ENCODE results near the gene SUCNR1.
"Not testable (repeated sequence)": the region's sequence is repeated elsewhere in the genome, so short reads cannot be mapped to it uniquely, and the experiment has no call there.

The SUCNR1 gene

DNA sequence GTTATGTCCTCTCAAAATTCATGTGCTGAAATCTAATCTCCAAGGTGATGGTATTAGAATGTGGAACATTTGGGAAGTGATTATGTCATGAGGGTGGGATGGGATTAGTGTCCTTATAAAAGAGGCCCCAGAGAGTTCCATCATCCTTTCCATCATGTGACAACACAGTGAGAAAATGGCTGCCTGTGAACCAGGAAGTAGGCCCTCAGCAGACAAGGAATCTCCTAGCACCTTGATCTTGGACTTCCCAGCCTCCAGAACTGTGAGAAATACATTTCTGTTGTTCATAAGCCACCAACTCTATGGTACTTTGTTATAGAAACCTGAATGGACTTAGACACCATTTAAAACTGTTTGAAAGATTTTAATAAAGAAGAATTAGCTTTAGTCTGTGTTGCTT is 20.8 kb downstream of the SUCNR1 start:
- no peak for DNase-seq (ENCODE audit: low read depth)
- no peak overlapping the region for H3K9ac ChIP-seq (ENCODE audit: low read length)
- no peaks in the 10 kb centered on the region for H3K36me3 ChIP-seq (ENCODE audit: control insufficient read depth, insufficient read depth, low read length, severe bottlenecking)
- no peaks in the 10 kb centered on the region for H3K9me3 ChIP-seq (ENCODE audit: control insufficient read depth, low read length)
- no peaks in the 10 kb centered on the region for H3K4me1 ChIP-seq (ENCODE audit: control insufficient read depth, insufficient read depth, low read length)
- H3K4me3 ChIP-seq (ENCODE audit: low read length) = no peak overlapping the region
- no peaks in the 10 kb centered on the region for H3K27me3 ChIP-seq (replicated peaks; ENCODE audit: control insufficient read depth, insufficient read depth, low read length)

DNA sequence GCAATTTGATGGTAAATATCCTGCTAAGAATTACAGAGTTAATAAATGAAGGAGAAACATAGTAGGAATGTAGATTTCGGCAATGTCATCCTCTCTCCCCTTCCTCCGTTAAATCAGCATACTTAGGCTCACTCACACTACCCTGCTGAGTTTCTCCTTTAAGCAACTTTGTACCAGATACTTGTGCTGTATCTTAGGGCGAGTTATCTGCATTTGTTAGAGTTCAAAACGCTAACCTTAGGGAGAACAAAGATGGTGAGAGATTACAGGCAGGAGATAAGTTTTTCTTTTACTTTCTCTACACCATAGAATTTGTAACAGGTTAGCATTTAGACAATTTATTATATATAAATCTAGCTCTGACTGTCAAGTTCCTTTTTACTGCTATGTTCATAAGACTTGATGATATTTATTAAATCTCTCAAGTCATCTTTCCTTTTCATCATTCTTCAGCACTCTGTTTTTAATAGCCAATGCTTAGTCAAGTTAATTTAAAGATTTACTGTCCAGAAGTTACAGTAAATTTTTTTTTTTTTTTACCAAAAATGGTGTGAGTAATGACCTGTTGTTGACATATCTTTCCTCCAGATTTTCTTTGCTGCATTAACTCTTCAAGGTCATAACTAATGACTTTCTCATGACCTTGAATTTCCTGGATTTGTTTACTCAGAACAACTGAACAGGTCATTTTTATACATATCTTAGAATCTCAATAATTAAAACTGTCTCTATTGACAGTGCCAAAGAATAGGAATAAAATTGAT is 22.2 kb downstream of the SUCNR1 start:
- no peaks in the 10 kb centered on the region for H3K27me3 ChIP-seq (replicated peaks; ENCODE audit: control insufficient read depth, insufficient read depth, low read length)
- peaks cover 2% of the 10 kb centered on the region for H3K4me1 ChIP-seq (ENCODE audit: control insufficient read depth, insufficient read depth, low read length)
- H3K36me3 ChIP-seq (ENCODE audit: control insufficient read depth, insufficient read depth, low read length, severe bottlenecking) = no peaks in the 10 kb centered on the region
- H3K4me3 ChIP-seq (ENCODE audit: low read length) = no peak overlapping the region
- DNase-seq (ENCODE audit: low read depth) = no peak
- no peaks in the 10 kb centered on the region for H3K9me3 ChIP-seq (ENCODE audit: control insufficient read depth, low read length)
- no peak overlapping the region for H3K9ac ChIP-seq (ENCODE audit: low read length)

DNA sequence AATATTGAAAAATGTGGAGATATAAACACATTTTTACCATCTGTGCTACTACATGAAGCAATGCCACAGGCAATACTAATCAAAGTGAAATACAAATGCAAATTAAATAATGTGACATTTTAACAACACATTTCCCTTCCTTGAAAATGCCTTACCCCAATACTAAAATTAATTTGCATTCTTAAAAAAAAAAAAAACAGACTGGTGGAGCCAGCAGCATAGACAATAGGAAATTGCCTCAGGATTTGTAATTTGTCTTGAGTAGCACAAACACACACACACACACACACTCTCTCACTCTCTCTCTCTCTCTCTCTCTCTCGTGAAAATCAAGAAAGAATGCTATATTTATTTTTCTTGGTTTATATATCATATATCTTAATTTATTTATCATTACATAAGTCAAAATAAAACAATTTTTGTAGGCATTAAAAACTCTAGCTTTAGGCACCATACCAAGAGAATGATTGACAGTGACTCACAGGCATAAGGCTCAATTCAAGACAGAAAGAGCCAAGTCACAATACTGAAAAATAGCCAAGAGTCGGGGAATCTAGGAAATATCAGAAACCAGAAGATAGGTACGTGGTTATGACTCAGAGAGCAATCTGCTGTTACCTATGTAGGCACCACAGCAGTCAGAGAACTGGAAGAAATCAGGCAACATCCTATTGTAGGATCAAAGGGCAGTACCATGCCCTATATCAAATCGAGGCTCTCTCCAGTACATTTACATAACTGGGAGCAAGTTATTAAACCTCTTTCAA is 23.0 kb downstream of the SUCNR1 start:
- H3K4me1 ChIP-seq (ENCODE audit: control insufficient read depth, insufficient read depth, low read length) = peaks cover 8% of the 10 kb centered on the region
- H3K9ac ChIP-seq (ENCODE audit: low read length) = no peak overlapping the region
- no peak for DNase-seq (ENCODE audit: low read depth)
- no peak overlapping the region for H3K4me3 ChIP-seq (ENCODE audit: low read length)
- no peaks in the 10 kb centered on the region for H3K9me3 ChIP-seq (ENCODE audit: control insufficient read depth, low read length)
- no peaks in the 10 kb centered on the region for H3K27me3 ChIP-seq (replicated peaks; ENCODE audit: control insufficient read depth, insufficient read depth, low read length)
- no peaks in the 10 kb centered on the region for H3K36me3 ChIP-seq (ENCODE audit: control insufficient read depth, insufficient read depth, low read length, severe bottlenecking)

DNA sequence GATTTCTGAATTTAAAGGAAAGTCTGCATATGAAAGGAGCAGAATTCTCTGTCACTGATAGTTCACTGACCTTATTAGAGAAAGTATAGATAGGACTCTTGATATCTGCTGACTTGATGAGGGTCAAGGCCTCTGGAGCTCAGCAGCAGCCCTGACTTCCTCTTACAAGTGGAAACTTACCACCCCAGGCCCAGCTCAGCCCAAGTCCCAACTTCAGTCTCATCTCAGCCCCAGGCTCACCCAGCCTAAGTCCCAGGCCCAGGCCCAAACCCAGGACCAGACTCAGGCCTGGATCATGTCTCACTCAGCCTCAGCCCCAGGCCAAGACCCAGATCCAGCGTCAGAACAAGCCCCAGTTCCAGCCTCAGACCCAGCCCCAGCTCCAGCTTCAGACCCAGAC is 24.7 kb downstream of the SUCNR1 start:
- H3K9me3 ChIP-seq (ENCODE audit: control insufficient read depth, low read length); H3K4me3 ChIP-seq (ENCODE audit: low read length); H3K36me3 ChIP-seq (ENCODE audit: control insufficient read depth, insufficient read depth, low read length, severe bottlenecking); DNase-seq (ENCODE audit: low read depth); H3K9ac ChIP-seq (ENCODE audit: low read length); H3K27me3 ChIP-seq (replicated peaks; ENCODE audit: control insufficient read depth, insufficient read depth, low read length): not testable (repeated sequence)
- H3K4me1 ChIP-seq (ENCODE audit: control insufficient read depth, insufficient read depth, low read length) = peaks cover 19% of the 10 kb centered on the region

DNA sequence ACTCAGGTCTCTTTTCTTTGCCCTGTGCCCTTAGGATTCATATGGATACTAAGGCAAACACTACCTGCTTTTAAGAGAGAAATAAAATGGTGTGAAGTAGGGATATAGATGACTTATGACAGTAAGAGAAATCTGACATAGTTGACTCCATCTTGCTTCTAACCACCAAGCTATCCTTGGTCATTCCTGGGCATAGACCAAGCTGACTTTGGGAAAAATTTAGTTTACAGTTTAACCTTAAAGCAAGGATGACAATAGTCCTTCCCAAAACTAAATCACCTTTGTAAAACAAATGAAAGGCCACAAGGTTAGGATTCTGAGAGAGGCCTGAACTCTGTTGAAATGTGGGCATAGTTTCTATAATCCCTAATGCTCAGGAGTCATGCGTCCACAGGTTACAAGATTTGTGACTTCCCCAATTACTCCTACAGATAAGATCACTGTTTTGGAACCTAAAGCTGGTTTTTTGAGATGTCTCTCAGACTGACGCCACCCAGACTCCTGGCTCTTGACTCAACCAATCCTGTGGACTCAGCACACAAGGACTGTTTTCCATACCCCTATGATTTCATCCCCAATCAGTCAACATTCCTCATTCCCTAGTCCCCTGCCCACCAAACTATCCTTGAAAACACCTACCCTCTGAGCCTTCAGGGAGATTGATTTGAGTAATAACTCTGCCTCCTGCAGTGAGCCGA is 25.3 kb downstream of the SUCNR1 start:
- not testable (repeated sequence) for H3K36me3 ChIP-seq (ENCODE audit: control insufficient read depth, insufficient read depth, low read length, severe bottlenecking); H3K9ac ChIP-seq (ENCODE audit: low read length); H3K4me3 ChIP-seq (ENCODE audit: low read length); H3K9me3 ChIP-seq (ENCODE audit: control insufficient read depth, low read length); H3K27me3 ChIP-seq (replicated peaks; ENCODE audit: control insufficient read depth, insufficient read depth, low read length); DNase-seq (ENCODE audit: low read depth)
- H3K4me1 ChIP-seq (ENCODE audit: control insufficient read depth, insufficient read depth, low read length) = peaks cover 25% of the 10 kb centered on the region

DNA sequence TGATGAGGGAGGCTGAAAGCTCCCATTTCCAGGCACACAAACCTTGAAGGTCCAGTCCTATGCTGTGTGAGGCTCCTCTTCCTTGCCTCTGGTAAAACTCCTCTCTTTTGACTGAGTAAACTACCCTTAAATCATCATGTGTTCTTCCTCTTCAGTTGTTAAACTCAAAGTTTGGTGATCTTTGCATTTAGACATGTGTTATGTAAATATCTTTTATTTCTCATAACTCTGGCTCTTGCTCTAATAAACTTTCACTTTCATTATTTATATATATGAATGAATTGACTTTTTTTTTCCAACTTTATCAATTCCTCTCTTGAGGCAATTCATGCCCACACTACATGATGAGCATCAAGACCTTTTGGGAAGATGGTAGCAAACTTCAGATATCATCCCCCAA is 26.6 kb downstream of the SUCNR1 start:
- Histone ChIP-seq H3K27me3 (replicated peaks; ENCODE audit: control insufficient read depth, insufficient read depth, low read length) (no peaks in the 10 kb centered on the region), H3K9ac (ENCODE audit: low read length) (no peak overlapping the region), H3K4me1 (ENCODE audit: control insufficient read depth, insufficient read depth, low read length) (peaks cover 29% of the 10 kb centered on the region), H3K9me3 (ENCODE audit: control insufficient read depth, low read length) (no peaks in the 10 kb centered on the region), H3K4me3 (ENCODE audit: low read length) (no peak overlapping the region), H3K36me3 (ENCODE audit: control insufficient read depth, insufficient read depth, low read length, severe bottlenecking) (no peaks in the 10 kb centered on the region)
- DNase-seq (ENCODE audit: low read depth) = no peak

DNA sequence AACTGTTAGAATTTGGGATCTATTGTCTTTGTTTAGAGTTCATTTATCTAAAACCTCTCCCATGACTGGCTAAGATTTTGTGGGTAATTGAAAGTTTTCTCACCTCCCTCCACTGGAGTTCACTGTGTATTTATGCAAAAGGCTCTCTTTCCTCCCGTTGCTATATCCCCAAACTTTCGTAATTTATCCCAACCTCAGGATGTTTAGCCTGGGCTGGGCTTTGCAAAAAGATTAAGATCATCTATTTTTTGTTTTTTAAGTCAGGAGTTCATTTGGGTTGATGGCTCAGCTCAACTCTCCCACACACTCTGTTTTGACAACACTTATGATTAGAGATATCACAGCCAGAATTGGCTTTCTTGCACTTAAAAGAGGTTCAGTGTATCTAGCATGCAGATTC is 27.0 kb downstream of the SUCNR1 start:
- Histone ChIP-seq H3K27me3 (replicated peaks; ENCODE audit: control insufficient read depth, insufficient read depth, low read length) (no peaks in the 10 kb centered on the region), H3K9ac (ENCODE audit: low read length) (no peak overlapping the region), H3K4me3 (ENCODE audit: low read length) (no peak overlapping the region), H3K4me1 (ENCODE audit: control insufficient read depth, insufficient read depth, low read length) (peaks cover 29% of the 10 kb centered on the region), H3K9me3 (ENCODE audit: control insufficient read depth, low read length) (no peaks in the 10 kb centered on the region), H3K36me3 (ENCODE audit: control insufficient read depth, insufficient read depth, low read length, severe bottlenecking) (no peaks in the 10 kb centered on the region)
- DNase-seq (ENCODE audit: low read depth) = no peak

DNA sequence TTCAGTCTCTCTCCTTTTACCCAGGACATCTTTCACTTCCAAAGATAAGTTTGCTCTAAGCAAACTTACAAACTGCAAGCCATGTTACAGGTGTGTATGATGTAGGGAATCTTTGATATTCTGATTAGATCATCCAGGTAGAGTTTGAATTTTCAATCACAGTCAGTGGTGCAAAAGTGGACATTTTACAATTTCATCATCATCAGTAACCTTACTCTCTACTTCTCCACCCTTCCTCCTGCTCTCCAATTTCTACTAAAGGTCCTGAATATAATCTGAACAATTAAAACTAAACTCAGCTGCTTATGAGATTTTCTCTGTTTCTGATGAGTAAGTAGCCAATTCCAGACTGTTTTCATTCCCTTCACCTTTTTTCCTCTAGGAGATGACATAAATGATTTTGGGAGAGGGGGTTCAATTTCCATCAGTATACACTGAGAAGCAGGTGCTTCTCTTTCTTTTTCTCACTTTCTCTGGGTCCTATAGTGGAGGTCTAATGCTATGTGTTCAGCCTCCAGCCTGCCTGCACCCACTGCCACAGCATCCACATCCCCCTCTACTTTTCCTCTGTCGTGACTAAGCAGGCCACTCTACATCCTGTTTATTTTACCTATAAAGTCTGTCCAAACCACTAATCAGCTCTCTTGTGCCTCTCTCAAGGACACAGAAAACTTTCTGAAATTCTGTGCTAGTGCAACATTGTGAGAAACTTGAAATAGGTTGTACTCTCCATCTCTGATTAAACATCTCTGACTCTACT is 27.6 kb downstream of the SUCNR1 start:
- H3K4me3 ChIP-seq (ENCODE audit: low read length) = no peak overlapping the region
- no peaks in the 10 kb centered on the region for H3K9me3 ChIP-seq (ENCODE audit: control insufficient read depth, low read length)
- no peaks in the 10 kb centered on the region for H3K27me3 ChIP-seq (replicated peaks; ENCODE audit: control insufficient read depth, insufficient read depth, low read length)
- no peaks in the 10 kb centered on the region for H3K36me3 ChIP-seq (ENCODE audit: control insufficient read depth, insufficient read depth, low read length, severe bottlenecking)
- DNase-seq (ENCODE audit: low read depth) = no peak
- peaks cover 29% of the 10 kb centered on the region for H3K4me1 ChIP-seq (ENCODE audit: control insufficient read depth, insufficient read depth, low read length)
- H3K9ac ChIP-seq (ENCODE audit: low read length) = no peak overlapping the region

DNA sequence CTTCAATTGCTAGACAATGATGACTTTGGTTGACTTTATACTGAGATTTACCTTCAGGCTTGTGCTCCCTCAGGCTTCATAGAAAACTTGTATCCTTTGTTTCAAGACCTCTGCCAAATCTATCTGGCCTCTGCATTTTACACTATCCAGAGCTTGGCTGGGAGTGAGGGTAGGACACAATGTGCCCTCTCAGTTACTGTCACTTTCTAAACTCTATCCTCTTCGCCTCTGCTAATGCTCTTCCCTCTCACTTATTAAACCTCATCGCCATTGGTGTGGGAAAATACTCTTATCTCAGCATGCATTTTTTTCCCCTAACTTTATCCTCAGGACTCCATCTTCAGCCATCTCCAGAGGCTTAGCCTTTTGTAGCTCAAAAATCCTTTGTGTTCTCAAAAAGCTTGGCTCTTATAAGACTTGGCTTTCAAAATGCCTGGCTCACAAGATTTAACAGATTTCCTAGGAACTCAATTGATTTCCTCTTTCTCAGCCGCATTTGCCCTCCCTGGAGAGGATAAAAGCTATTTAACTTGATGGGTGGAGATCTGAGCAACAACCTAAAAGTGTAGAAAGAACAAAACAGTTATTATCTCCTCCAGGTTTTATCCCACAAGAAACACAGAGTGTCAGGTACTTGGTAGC is 28.3 kb downstream of the SUCNR1 start:
- Histone ChIP-seq H3K9me3 (ENCODE audit: control insufficient read depth, low read length) (no peaks in the 10 kb centered on the region), H3K9ac (ENCODE audit: low read length) (no peak overlapping the region), H3K4me1 (ENCODE audit: control insufficient read depth, insufficient read depth, low read length) (peaks cover 29% of the 10 kb centered on the region), H3K27me3 (replicated peaks; ENCODE audit: control insufficient read depth, insufficient read depth, low read length) (no peaks in the 10 kb centered on the region), H3K4me3 (ENCODE audit: low read length) (no peak overlapping the region), H3K36me3 (ENCODE audit: control insufficient read depth, insufficient read depth, low read length, severe bottlenecking) (no peaks in the 10 kb centered on the region)
- DNase-seq (ENCODE audit: low read depth) = no peak

DNA sequence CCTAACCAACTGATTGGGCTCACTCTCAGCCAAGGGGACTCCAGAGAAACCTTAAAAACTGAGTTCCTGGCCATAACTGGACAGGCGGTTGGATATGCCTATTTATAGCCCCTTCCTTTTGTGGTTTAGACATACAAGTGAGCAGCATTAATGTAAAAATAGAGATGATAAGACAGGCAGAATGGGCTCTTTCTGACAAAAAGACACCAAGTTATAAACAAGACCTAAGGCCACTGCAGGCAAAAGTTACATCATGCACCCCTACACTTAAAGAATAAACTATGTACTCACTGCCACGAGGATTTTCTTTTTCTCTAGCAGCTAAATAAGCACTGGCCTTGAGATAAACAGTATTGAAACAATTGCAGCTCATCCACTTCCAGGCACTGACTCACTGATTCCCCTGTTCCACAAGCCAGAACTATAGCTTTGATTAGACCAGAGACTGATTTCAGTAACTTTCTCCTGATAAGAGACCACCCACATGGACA is 30.1 kb downstream of the SUCNR1 start:
- H3K9ac ChIP-seq (ENCODE audit: low read length) = peak overlapping the region; percentile 29
- H3K9me3 ChIP-seq (ENCODE audit: control insufficient read depth, low read length) = no peaks in the 10 kb centered on the region
- H3K27me3 ChIP-seq (replicated peaks; ENCODE audit: control insufficient read depth, insufficient read depth, low read length) = no peaks in the 10 kb centered on the region
- H3K4me3 ChIP-seq (ENCODE audit: low read length) = no peak overlapping the region
- peak; percentile 57 for DNase-seq (ENCODE audit: low read depth)
- no peaks in the 10 kb centered on the region for H3K36me3 ChIP-seq (ENCODE audit: control insufficient read depth, insufficient read depth, low read length, severe bottlenecking)
- H3K4me1 ChIP-seq (ENCODE audit: control insufficient read depth, insufficient read depth, low read length) = peaks cover 29% of the 10 kb centered on the region

Measured in adipocyte (in vitro differentiated cells).